Ishikawa (cell line): Measurements from ENCODE around the gene LSM3.

Source experiments
- CEBPB ChIP-seq: IDR thresholded peaks from 2 replicates; pipeline ENCODE4 v1.6.1; 2012
- CREB1 ChIP-seq: IDR thresholded peaks from 2 replicates; pipeline ENCODE4 v1.6.1; 2012; ENCODE audit warnings: low read depth
- EGR1 ChIP-seq: IDR thresholded peaks from 2 replicates; pipeline ENCODE4 v1.6.1; 2012
- EP300 ChIP-seq: IDR thresholded peaks from 2 replicates; pipeline ENCODE4 v1.6.1; 2012; ENCODE audit warnings: borderline replicate concordance
- FOXM1 ChIP-seq: IDR thresholded peaks from 2 replicates; pipeline ENCODE4 v1.6.1; 2012; ENCODE audit warnings: low read depth, borderline replicate concordance
- NFIC ChIP-seq: IDR thresholded peaks from 2 replicates; pipeline ENCODE4 v1.6.1; 2012
- RAD21 ChIP-seq: IDR thresholded peaks from 2 replicates; pipeline ENCODE4 v1.6.1; 2012; ENCODE audit warnings: low read depth
- REST ChIP-seq: IDR thresholded peaks from 2 replicates; pipeline ENCODE4 v1.6.1; 2012; ENCODE audit warnings: low read depth, mild to moderate bottlenecking
- TAF1 ChIP-seq: IDR thresholded peaks from 2 replicates; pipeline ENCODE4 v1.6.1; 2012; ENCODE audit warnings: low read depth, mild to moderate bottlenecking
- TCF12 ChIP-seq: IDR thresholded peaks from 2 replicates; pipeline ENCODE4 v1.6.1; 2012; ENCODE audit warnings: low read depth
- TEAD4 ChIP-seq: IDR thresholded peaks from 2 replicates; pipeline ENCODE4 v1.6.1; 2012
- YY1 ChIP-seq: IDR thresholded peaks from 2 replicates; pipeline ENCODE4 v1.6.1; 2012; ENCODE audit warnings: low read depth
- ZBTB7A ChIP-seq: IDR thresholded peaks from 2 replicates; pipeline ENCODE4 v1.6.1; 2012; ENCODE audit warnings: low read depth
- TF ChIP-seq, protein P1 (sequence below): IDR thresholded peaks from 2 replicates; pipeline ENCODE4 v1.6.1; 2012
- TF ChIP-seq, protein P2 (sequence below): IDR thresholded peaks from 2 replicates; pipeline ENCODE4 v1.6.1; 2012

Gene LSM3

GRCh38 chr3:14131134-14131533, 47.5 kb upstream of the LSM3 start:
- TF ChIP-seq, protein P1, sequence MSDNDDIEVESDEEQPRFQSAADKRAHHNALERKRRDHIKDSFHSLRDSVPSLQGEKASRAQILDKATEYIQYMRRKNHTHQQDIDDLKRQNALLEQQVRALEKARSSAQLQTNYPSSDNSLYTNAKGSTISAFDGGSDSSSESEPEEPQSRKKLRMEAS: no peak
- TF ChIP-seq TAF1: no peak
- no peak for TF ChIP-seq FOXM1
- no peak for TF ChIP-seq EP300
- no peak for TF ChIP-seq REST
- TF ChIP-seq CEBPB: no peak
- TF ChIP-seq, protein P2, sequence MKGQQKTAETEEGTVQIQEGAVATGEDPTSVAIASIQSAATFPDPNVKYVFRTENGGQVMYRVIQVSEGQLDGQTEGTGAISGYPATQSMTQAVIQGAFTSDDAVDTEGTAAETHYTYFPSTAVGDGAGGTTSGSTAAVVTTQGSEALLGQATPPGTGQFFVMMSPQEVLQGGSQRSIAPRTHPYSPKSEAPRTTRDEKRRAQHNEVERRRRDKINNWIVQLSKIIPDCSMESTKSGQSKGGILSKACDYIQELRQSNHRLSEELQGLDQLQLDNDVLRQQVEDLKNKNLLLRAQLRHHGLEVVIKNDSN: no peak
- no peak for TF ChIP-seq ZBTB7A
- no peak for TF ChIP-seq TCF12
- no peak for TF ChIP-seq NFIC
- no peak for TF ChIP-seq TEAD4
- no peak for TF ChIP-seq RAD21
- no peak for TF ChIP-seq EGR1

DNA sequence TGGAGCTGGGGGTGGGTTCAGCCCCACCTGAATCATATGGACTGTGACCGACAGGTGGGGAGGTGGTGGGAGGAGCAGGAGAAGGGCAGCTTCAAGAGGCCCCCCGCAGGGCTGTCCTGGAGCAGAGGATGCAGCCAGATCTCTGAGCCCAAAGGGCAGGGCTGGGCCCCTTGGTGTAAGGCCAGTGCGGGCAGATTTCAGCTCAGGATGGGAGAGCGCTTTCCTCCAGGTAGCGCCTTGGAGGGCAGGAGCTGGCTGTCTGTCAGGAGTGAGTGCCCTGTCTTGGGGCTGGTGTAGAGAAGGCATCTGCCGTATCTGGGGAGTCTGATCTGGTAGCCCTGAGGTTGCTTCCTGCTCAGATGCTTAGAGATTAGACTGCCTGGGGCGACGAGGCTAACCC, 46.5 kb upstream of the LSM3 start:
- TF ChIP-seq NFIC (no peak), FOXM1 (no peak), REST (no peak)

- TF ChIP-seq FOXM1 (no peak), REST (no peak), ZBTB7A (no peak), TEAD4 (no peak), YY1 (no peak), TCF12 (no peak), RAD21 (no peak)
Observed at GRCh38 chr3:14132689-14133088, 45.9 kb upstream of the LSM3 start.

DNA sequence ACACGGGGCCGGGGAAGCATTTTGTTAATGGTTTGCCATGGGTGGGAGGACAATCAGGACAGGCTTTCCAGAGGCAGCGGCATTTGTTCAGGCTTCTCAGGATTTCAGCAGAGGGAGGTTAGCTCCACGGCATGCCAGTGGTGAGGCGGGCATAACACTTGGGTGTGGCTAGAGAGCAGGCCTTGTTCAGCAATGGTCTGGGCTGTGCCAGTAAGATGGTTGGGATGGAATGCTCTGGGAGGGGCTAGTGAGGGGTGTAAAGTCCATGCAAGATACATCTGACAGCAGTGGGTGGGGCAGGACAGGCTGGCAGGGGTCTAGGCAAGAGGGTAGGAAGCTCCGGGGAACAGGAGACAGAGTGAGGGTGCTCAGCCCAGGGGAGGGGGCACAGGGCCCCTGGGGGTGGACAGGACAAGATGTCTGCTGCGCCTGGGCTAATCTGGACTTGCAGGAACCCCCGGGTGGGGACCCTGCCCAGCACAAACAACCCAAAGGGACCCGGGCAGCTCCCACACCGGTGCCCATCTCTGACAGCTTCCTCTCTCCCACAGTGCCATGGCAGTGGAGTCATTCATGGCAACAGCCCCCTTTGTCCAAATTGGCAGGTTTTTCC, 45.3 kb upstream of the LSM3 start:
- no peak for TF ChIP-seq EP300
- no peak for TF ChIP-seq ZBTB7A
- no peak for TF ChIP-seq TCF12
- no peak for TF ChIP-seq TEAD4
- no peak for TF ChIP-seq TAF1
- no peak for TF ChIP-seq REST
- no peak for TF ChIP-seq YY1
- no peak for TF ChIP-seq EGR1
- TF ChIP-seq, protein P2: no peak
- no peak for TF ChIP-seq CREB1
- TF ChIP-seq FOXM1: no peak
- no peak for TF ChIP-seq CEBPB
- TF ChIP-seq NFIC: no peak
- TF ChIP-seq, protein P1: no peak
- TF ChIP-seq RAD21: no peak
